H1 (cell line): ENCODE results near the gene SH3GL1. TPM values are rescaled to one million over a fixed set of nuclear protein-coding genes. Genes with fewer than 3 reads are reported as not detected.

Experiments
- CTCF ChIA-PET: fragments of 300-600 bp; sonication (Branson Sonifier 250); formaldehyde crosslinking; loops from one replicate; lab custom pipeline; 2021; ENCODE audit not compliant: partially characterized antibody; lab: Charles Lee
- POLR2A ChIA-PET: fragments of 300-600 bp; sonication (Branson Sonifier 250); formaldehyde crosslinking; loops from one replicate; lab custom pipeline; 2021; ENCODE audit warnings: inconsistent platforms; ENCODE audit not compliant: partially characterized antibody; lab: Charles Lee
- DNase-seq, 2 experiments: peaks; one replicate each; pipeline versions ENCODE4 v3.0.0 to v3.0.0-alpha.2; 2010 to 2022; ENCODE audit warnings: low spot score in 2 of 2, low read depth in 1 of 2, mixed read lengths in 1 of 2
- FAIRE-seq: peaks from 2 replicates; lab custom pipeline; 2011; peaks lifted over from hg19 to GRCh38; lab: Jason Lieb, UNC
- H2AFZ ChIP-seq: 2 replicates; pipeline ENCODE4 v1.8.1; 2012; ENCODE audit warnings: low read length, inconsistent platforms
- H2AK5ac ChIP-seq: 2 replicates; pipeline ENCODE4 v1.6.1; 2013; ENCODE audit warnings: low read depth, low read length
- H2BK120ac ChIP-seq: replicated peaks from 2 replicates; pipeline ENCODE3; 2013; ENCODE audit warnings: low read depth, low read length, inconsistent platforms
- H2BK12ac ChIP-seq: 2 replicates; pipeline ENCODE4 v1.6.1; 2013; ENCODE audit warnings: low read depth, low read length
- H2BK15ac ChIP-seq: 2 replicates; pipeline ENCODE4 v1.6.1; 2013; ENCODE audit warnings: low read length
- H2BK20ac ChIP-seq: 2 replicates; pipeline ENCODE4 v1.6.1; 2013; ENCODE audit warnings: low read length
- H2BK5ac ChIP-seq: 2 replicates; pipeline ENCODE4 v1.6.1; 2013; ENCODE audit warnings: low read depth, low read length
- H3K14ac ChIP-seq: 2 replicates; pipeline ENCODE4 v1.6.1; 2013; ENCODE audit warnings: inconsistent platforms; ENCODE audit not compliant: insufficient read length
- H3K18ac ChIP-seq: 2 replicates; pipeline ENCODE4 v1.6.1; 2013; ENCODE audit warnings: low read length; ENCODE audit errors: extremely low read depth
- H3K23ac ChIP-seq: 2 replicates; pipeline ENCODE4 v1.6.1; 2013; ENCODE audit warnings: inconsistent platforms; ENCODE audit not compliant: insufficient read length
- H3K23me2 ChIP-seq: 2 replicates; pipeline ENCODE4 v1.6.1; 2013; ENCODE audit warnings: low read depth, low read length
- H3K27ac ChIP-seq: 2 replicates; pipeline ENCODE4 v1.6.1; 2011; ENCODE audit warnings: low read depth, low read length, inconsistent platforms
- H3K27me3 ChIP-seq, 4 experiments: replicated peaks in 1 of 4; 1 replicate in 1 of 4; 2 replicates in 3 of 4; pipeline versions ENCODE4 v1.6.1 to v1.8.1; 2011 to 2013; ENCODE audit warnings: low read length in 3 of 4, mild to moderate bottlenecking in 3 of 4, inconsistent platforms in 2 of 4, mixed read lengths in 2 of 4, moderate library complexity in 1 of 4; ENCODE audit not compliant: control insufficient read depth in 3 of 4, insufficient read depth in 3 of 4; ENCODE audit errors: extremely low read depth in 1 of 4
- H3K36me3 ChIP-seq, 4 experiments: 2 replicates each; pipeline versions ENCODE4 v1.6.1 to v1.8.1; 2011 to 2013; ENCODE audit warnings: mild to moderate bottlenecking in 4 of 4, low read length in 3 of 4, moderate library complexity in 2 of 4, control low read depth in 1 of 4, inconsistent platforms in 1 of 4; ENCODE audit not compliant: insufficient read depth in 4 of 4, control insufficient read depth in 2 of 4
- H3K4ac ChIP-seq: replicated peaks from 2 replicates; pipeline ENCODE3; 2013; ENCODE audit warnings: low read length, low read depth, mixed read lengths, inconsistent platforms; ENCODE audit not compliant: insufficient read length
- H3K4me1 ChIP-seq, 4 experiments: replicated peaks in 1 of 4; 1 replicate in 1 of 4; 2 replicates in 3 of 4; pipeline versions ENCODE4 v1.6.1 to v1.8.1; 2011 to 2013; ENCODE audit warnings: low read length in 3 of 4, inconsistent platforms in 2 of 4, mixed read lengths in 1 of 4; ENCODE audit not compliant: insufficient read depth in 4 of 4, control insufficient read depth in 3 of 4
- H3K4me2 ChIP-seq, 2 experiments: 2 replicates each; pipeline versions ENCODE4 v1.6.1 to v1.8.1; 2011 to 2013; ENCODE audit warnings: low read depth in 2 of 2, low read length in 2 of 2, control low read depth in 1 of 2, inconsistent platforms in 1 of 2, mild to moderate bottlenecking in 1 of 2; ENCODE audit not compliant: insufficient read depth in 1 of 2
- H3K4me3 ChIP-seq, 4 experiments: fragments of 200-600, 300-600 bp in 1 of 4; sonication (generic), shearing (Covaris generic), sonication (Bioruptor Twin) in 1 of 4; 2 replicates each; pipeline versions ENCODE4 v1.5.1 to v1.8.1; 2011 to 2016; ENCODE audit warnings: low read length in 4 of 4, low read depth in 3 of 4, control low read depth in 2 of 4, inconsistent platforms in 2 of 4, mild to moderate bottlenecking in 2 of 4, mixed read lengths in 1 of 4, moderate library complexity in 1 of 4; ENCODE audit not compliant: insufficient read depth in 2 of 4; ENCODE audit errors: extremely low read depth in 1 of 4
- H3K56ac ChIP-seq: replicated peaks from 2 replicates; pipeline ENCODE3; 2013; ENCODE audit warnings: low read depth, mild to moderate bottlenecking, mixed read lengths, low read length, inconsistent platforms; ENCODE audit not compliant: insufficient read length
- H3K79me1 ChIP-seq: 2 replicates; pipeline ENCODE4 v1.6.1; 2013; ENCODE audit warnings: low read depth, low read length, control low read depth
- H3K79me2 ChIP-seq, 2 experiments: 2 replicates each; pipeline versions ENCODE4 v1.6.1 to v1.8.1; 2012 to 2013; ENCODE audit warnings: low read length in 2 of 2, mild to moderate bottlenecking in 2 of 2, inconsistent platforms in 1 of 2; ENCODE audit not compliant: insufficient read depth in 2 of 2, control insufficient read depth in 1 of 2
- H3K9ac ChIP-seq, 4 experiments: replicated peaks in 1 of 4; 1 replicate in 1 of 4; 2 replicates in 3 of 4; pipeline versions ENCODE4 v1.6.1 to v1.8.1; 2011 to 2013; ENCODE audit warnings: low read depth in 3 of 4, low read length in 3 of 4, control low read depth in 2 of 4, mild to moderate bottlenecking in 2 of 4, moderate library complexity in 2 of 4, inconsistent platforms in 1 of 4; ENCODE audit errors: extremely low read depth in 1 of 4
- H3K9me3 ChIP-seq, 2 experiments: 2 replicates each; pipeline versions ENCODE4 v1.6.1 to v1.8.1; 2012 to 2013; ENCODE audit warnings: mild to moderate bottlenecking in 2 of 2, moderate library complexity in 2 of 2, control low read depth in 1 of 2, inconsistent platforms in 1 of 2, low read depth in 1 of 2, low read length in 1 of 2, mixed read lengths in 1 of 2; ENCODE audit not compliant: insufficient read depth in 2 of 2
- H4K20me1 ChIP-seq, 2 experiments: replicated peaks in 1 of 2; 2 replicates each; pipeline versions ENCODE3 to v1.8.1; 2011 to 2013; ENCODE audit warnings: inconsistent platforms in 2 of 2, low read length in 2 of 2, mild to moderate bottlenecking in 1 of 2; ENCODE audit not compliant: insufficient read depth in 2 of 2, control insufficient read depth in 1 of 2
- H4K5ac ChIP-seq: 2 replicates; pipeline ENCODE4 v1.6.1; 2013; ENCODE audit warnings: low read length, low read depth, mixed read lengths, inconsistent platforms; ENCODE audit not compliant: insufficient read length
- H4K8ac ChIP-seq: 2 replicates; pipeline ENCODE4 v1.8.0; 2013; ENCODE audit warnings: mild to moderate bottlenecking, moderate library complexity, low read length, inconsistent platforms; ENCODE audit not compliant: insufficient read depth; ENCODE audit errors: extremely low read depth
- H4K91ac ChIP-seq: replicated peaks from 2 replicates; pipeline ENCODE3; 2013; ENCODE audit warnings: low read length, mixed read lengths, inconsistent platforms; ENCODE audit not compliant: insufficient read length
- CHD1 ChIP-seq: IDR thresholded peaks from 2 replicates; pipeline ENCODE4 v1.6.1; 2012; ENCODE audit warnings: low read depth, low read length, improper control_type of control experiment
- CTBP2 ChIP-seq: IDR thresholded peaks from 2 replicates; pipeline ENCODE4 v1.7.0; 2011; ENCODE audit warnings: borderline replicate concordance, mild to moderate bottlenecking, moderate library complexity, mixed read lengths, low read length; ENCODE audit not compliant: insufficient read depth, insufficient read length
- E2F6 ChIP-seq: IDR thresholded peaks from 2 replicates; pipeline ENCODE4 v1.6.1; 2012; ENCODE audit warnings: inconsistent platforms
- EP300 ChIP-seq, 2 experiments: IDR thresholded peaks; 1 replicate in 1 of 2; 2 replicates in 1 of 2; pipeline ENCODE4 v1.6.1; 2011 to 2012; ENCODE audit warnings: low read depth in 2 of 2, low read length in 2 of 2, mild to moderate bottlenecking in 2 of 2, borderline replicate concordance in 1 of 2, inconsistent platforms in 1 of 2, moderate library complexity in 1 of 2
- FOSL1 ChIP-seq: IDR thresholded peaks from 2 replicates; pipeline ENCODE4 v1.6.1; 2011; ENCODE audit warnings: mild to moderate bottlenecking, low read depth, low read length, moderate library complexity; ENCODE audit not compliant: insufficient read depth
- GTF2F1 ChIP-seq: IDR thresholded peaks from 2 replicates; pipeline ENCODE4 v1.6.1; 2012; ENCODE audit warnings: low read depth, low read length, improper control_type of control experiment, borderline replicate concordance
- MAX ChIP-seq: IDR thresholded peaks from 2 replicates; pipeline ENCODE4 v1.6.1; 2012; ENCODE audit warnings: inconsistent platforms
- RBBP5 ChIP-seq: IDR thresholded peaks from 2 replicates; pipeline ENCODE4 v1.7.1; 2012; ENCODE audit warnings: low read depth, mild to moderate bottlenecking, inconsistent platforms, low read length, moderate library complexity, borderline replicate concordance
- SIX5 ChIP-seq: IDR thresholded peaks from 2 replicates; pipeline ENCODE4 v1.6.1; 2011; ENCODE audit warnings: mild to moderate bottlenecking, low read depth, low read length
- TAF7 ChIP-seq: optimal IDR thresholded peaks from 2 replicates; pipeline ENCODE3; 2011; ENCODE audit warnings: low read depth, mild to moderate bottlenecking, inconsistent platforms, low read length, moderate library complexity, borderline replicate concordance
- TCF12 ChIP-seq: IDR thresholded peaks from 2 replicates; pipeline ENCODE4 v1.6.1; 2011; ENCODE audit warnings: low read depth, mild to moderate bottlenecking, low read length
- ZNF274 ChIP-seq: IDR thresholded peaks from 2 replicates; pipeline ENCODE4 v1.7.0; 2012; ENCODE audit warnings: low read length, borderline replicate concordance; ENCODE audit errors: extremely low read depth
- WGBS, 2 experiments: shearing (Covaris generic) in 1 of 2; methylation state at CpG; one replicate each; pipeline versions ENCODE4 v1.1.6 to v1.1.7; 2013 to 2015; ENCODE audit warnings: low lambda C conversion rate in 2 of 2, mixed read lengths in 2 of 2, inconsistent platforms in 1 of 2, low coverage in 1 of 2, missing lambda C conversion rate in 1 of 2; ENCODE audit not compliant: insufficient replicate concordance in 2 of 2, insufficient coverage in 1 of 2, insufficient read length in 1 of 2; ENCODE audit errors: extremely low coverage in 1 of 2, missing lambda C conversion rate in 1 of 2; 5-methylcytosine and 5-hydroxymethylcytosine counted together
- polyA plus RNA-seq, 7 experiments: library from polyadenylated mRNA; depleted of rRNA in 3 of 7; stranded (reverse) in 5 of 7; unstranded in 2 of 7; fragments of >200 nt in 5 of 7; fragments of 200-250 nt in 2 of 7; gene quantifications; 1 replicate in 5 of 7; 2 replicates in 1 of 7; 4 replicates in 1 of 7; pipeline versions ENCODE4 v1.2.1 to v1.2.3, GENCODE V29; 2011 to 2013; ENCODE audit warnings: missing spikeins in 2 of 7, mixed read lengths in 2 of 7
- total RNA-seq: library from RNA; stranded (reverse); fragmentation: NEBNext Ultra II Directional; extraction: Animal tissue kit (Norgen Biotek cat#: 25700); gene quantifications from 2 replicates; pipeline ENCODE4 v1.2.1, GENCODE V29; 2021

SH3GL1 gene
- total and polyA plus RNA-seq, 2 of the 8 experiments (the other 6 are each of a cell fraction or from before 2014, with no cell fraction given) = 81.5 to 102 TPM

DNA sequence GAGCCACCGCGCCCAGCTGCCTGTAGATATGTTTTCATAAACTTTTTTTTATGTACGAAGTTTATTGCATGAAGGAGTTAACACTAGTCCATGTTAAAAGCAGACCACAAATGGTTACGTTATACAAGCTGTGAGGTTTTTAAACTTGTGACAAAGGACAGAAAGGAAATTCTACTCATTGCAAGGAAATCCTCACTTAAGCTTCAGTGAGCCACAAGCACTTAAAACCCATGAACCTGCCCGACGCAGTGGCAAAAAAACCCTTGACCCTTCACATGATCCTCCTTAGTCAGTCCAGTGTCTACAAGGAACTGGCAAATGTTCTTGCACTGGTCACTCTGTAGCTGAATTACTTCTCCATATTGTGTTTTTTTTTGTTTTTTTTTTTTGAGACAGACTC lies 52.8 kb downstream of the SH3GL1 start:
- H4K8ac ChIP-seq = no peak overlapping the region
- no peak overlapping the region for H3K14ac ChIP-seq
- H4K5ac ChIP-seq = no peak overlapping the region
- DNase-seq = no peak
- no peak overlapping the region for H3K4me3 ChIP-seq
- 86% methylated on average over 6 of the region's 6 CpGs; no CpG with 5 or more reads in 1 of the 2 experiments for WGBS, 2 experiments
- no peak for FAIRE-seq
- no peak overlapping the region for H2AFZ ChIP-seq
- no peak overlapping the region for H3K4ac ChIP-seq
- H3K23me2 ChIP-seq = peaks cover 5% of the 10 kb centered on the region; the same call in 1 of the 2 replicates
- H3K79me2 ChIP-seq = peaks cover 0 to 5% of the 10 kb centered on the region in 2 experiments; a peak in 1 of 4 replicates
- ChIA-PET CTCF (interaction anchor here (0.8 to 20.4 kb wide), 4 partner anchors 10 to 76 kb away, joined by 3 to 311 read pairs (median 3); partner anchors contain the start of gene SHD), POLR2A (interaction anchor here (0.7 to 0.8 kb wide), 3 partner anchors 41 to 174 kb away, joined by 3 to 4 read pairs (median 3); no protein-coding TSS in a partner anchor)
- H4K20me1 ChIP-seq = peaks cover 0 to 10% of the 10 kb centered on the region in 2 experiments
- no peak overlapping the region for H3K4me2 ChIP-seq
- no peak overlapping the region for H3K56ac ChIP-seq
- H3K9me3 ChIP-seq = no peaks in the 10 kb centered on the region
- no peaks in the 10 kb centered on the region for H3K27me3 ChIP-seq
- no peak overlapping the region for H3K9ac ChIP-seq
- H3K27ac ChIP-seq = no peak overlapping the region
- no peak overlapping the region for H2AK5ac ChIP-seq
- H2BK15ac ChIP-seq = no peak overlapping the region
- no peak overlapping the region for H2BK5ac ChIP-seq
- H2BK12ac ChIP-seq = no peak overlapping the region
- H3K23ac ChIP-seq = no peak overlapping the region
- H3K79me1 ChIP-seq = no peaks in the 10 kb centered on the region
- no peak overlapping the region for H2BK120ac ChIP-seq
- no peak overlapping the region for H3K18ac ChIP-seq
- H3K36me3 ChIP-seq = peaks cover 0 to 16% (median 5%) of the 10 kb centered on the region in 4 experiments; a peak in 5 of 8 replicates
- H2BK20ac ChIP-seq = no peak overlapping the region
- no peak overlapping the region for H4K91ac ChIP-seq
- H3K4me1 ChIP-seq = peaks cover 0 to 8% (median 4%) of the 10 kb centered on the region in 4 experiments; a peak in 5 of 7 replicates
- TF ChIP-seq SIX5 (no peak), RBBP5 (no peak), EP300 (IDR thresholded peaks at IDR 0.05; ENCODE audit: borderline replicate concordance in 1 of 2, low read depth in 2 of 2, low read length in 2 of 2) (no peak), FOSL1 (no peak), TCF12 (no peak), ZNF274 (no peak), CTBP2 (no peak), CHD1 (no peak), TAF7 (no peak), GTF2F1 (no peak), E2F6 (no peak), MAX (no peak)
